Measurements from ENCODE around the gene SLC4A3.
A peak's percentile ranks its signal among the peaks of the same experiment; 100 is the strongest.

SLC4A3 gene

DNA sequence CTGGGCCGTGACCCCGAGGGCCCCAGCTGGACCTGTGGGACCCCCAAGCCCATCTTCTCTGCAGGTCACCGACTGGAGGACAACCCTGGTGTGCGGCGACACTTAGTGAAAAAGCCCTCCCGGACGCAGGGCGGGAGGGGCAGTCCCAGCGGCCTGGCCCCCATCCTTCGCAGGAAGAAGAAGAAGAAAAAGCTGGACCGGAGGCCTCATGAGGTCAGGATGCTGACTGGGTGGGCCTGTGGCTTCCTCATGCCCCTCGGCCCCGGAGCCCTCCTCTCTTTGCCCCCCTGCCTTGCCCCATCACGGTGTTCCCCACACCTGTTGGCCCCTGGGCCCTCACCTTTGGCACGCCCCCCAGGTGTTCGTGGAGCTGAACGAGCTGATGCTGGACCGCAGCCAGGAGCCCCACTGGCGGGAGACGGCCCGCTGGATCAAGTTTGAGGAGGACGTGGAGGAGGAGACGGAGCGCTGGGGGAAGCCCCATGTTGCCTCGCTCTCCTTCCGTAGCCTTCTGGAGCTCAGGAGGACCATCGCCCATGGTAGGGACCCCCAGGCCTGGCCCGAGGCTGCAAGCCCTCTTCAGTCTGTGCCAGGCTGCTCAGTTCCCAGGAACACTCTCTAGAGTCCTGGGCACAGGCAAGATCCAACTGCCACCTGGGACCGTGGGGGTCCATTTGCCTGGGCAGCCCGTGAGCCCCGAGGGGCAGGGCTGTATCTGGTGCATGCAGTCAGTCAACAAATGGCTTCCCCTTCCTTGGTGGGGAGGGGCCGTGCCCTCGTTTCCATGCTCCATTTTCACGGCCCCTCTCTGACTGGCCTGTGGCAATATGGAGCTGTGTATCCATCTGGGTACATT, 4.7 kb downstream of the SLC4A3 start:
- DNase-seq (ENCODE audit: low spot score): no peak

DNA sequence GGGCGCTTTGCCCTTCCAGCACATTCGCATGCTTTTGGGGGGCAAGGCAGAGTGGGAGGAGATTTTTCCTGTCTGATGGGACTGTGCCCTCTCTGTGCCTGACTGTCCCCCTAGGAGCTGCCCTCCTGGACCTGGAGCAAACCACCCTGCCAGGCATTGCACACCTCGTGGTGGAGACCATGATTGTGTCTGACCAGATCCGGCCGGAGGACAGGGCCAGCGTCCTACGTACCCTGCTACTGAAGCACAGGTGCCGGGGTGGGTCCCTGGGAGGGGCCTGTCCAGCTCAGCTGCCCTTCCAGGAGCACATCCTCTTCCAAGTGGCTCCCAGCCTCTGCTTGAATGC, 5.3 kb downstream of the SLC4A3 start:
- no peak for DNase-seq (ENCODE audit: low spot score)

DNA sequence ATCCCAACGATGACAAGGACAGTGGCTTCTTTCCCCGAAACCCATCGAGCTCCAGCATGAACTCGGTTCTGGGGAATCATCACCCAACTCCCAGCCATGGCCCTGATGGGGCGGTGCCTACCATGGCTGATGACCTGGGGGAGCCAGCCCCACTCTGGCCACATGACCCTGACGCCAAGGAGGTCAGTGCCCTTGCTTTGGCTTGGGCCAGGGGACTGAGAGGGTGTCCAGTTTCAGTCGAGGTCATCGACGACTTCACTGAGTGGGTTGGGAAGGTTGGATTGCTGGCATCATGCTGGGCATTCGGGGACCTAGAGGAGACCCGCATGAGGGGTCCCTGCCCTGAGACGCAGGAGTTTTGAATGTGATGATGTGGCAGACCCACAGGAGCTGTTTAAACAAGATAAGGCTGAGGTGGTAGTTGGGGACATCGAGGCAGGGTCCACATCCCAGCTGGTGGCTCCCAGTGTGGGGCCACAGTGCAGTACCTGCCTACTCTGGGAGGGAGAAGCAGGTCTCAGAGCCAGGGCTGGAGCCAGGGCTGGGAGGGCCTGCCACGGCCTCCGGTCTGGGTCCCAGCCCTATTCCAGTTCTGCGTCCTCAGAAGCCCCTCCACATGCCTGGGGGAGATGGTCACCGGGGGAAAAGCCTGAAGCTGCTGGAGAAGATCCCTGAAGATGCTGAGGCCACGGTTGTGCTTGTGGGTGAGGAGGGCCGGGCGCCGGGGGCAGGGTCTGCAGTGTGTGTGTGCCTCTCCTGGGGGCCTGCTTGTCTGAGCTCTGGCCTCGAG, 6.0 kb downstream of the SLC4A3 start:
- DNase-seq (ENCODE audit: low spot score): no peak

DNA sequence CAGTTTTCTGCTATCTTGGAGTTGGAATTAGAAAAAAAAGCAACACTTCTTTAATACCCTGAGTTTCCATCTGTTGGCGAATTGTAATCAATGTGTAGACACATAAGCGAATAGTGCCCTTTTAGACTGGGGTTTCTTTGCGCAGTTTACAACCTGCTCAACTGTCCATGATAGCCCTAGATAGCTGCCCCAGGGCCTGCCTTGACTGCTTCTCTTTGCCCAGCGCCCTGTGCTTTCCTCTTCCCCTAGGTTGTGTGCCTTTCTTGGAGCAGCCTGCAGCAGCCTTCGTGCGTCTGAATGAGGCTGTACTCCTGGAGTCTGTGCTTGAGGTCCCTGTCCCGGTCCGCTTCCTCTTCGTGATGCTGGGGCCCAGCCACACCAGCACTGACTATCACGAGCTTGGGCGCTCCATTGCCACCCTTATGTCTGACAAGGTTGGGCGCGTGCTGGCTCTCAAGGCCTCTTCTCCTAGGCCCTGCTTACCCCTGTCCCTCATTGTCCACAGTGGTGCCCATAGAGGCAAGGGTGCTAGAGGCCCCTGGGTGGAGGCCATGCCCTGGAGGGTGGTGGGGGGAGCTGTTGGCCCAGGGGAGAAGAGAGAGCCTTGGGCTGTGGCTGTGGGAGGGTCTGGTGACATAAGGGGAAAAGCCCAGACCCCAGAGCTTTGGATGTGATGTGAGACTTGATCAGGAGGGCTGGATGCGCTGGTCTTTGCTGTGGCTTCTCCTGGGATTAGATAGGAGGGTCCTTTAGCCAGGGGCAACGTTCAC, 6.9 kb downstream of the SLC4A3 start:
- DNase-seq (ENCODE audit: low spot score): no peak

DNA sequence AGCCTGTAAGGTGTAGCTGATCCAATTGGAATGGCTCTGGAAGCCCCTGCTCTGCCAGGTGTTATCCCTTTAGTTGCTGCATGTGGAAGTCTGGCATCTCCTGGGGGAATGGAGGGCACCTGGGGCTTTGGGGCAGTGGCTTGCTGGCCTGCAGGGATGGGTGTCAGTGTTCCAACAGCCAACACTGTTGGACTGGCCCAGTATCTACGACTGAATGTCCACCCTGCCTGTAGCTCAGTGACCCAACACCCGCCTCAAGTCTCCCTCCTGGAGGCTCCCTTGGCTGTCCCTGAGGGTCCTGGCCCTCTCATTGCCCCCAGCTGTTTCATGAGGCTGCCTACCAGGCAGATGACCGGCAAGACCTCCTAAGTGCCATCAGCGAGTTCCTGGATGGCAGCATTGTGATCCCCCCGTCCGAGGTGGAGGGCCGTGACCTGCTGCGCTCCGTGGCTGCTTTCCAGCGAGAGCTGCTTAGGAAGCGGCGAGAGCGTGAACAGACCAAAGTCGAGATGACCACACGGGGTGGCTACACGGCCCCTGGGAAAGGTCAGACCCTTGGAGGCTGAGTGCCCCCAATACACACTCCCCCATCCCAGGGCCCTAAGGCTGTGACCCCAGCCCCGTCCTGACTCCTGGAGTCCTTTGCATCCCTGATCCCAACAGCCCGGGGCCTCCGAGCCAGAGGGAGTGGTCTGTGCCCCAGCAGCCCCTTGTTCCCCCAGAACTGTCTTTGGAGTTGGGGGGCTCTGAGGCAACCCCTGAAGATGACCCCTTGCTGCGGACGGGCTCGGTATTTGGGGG, 7.7 kb downstream of the SLC4A3 start:
- no peak for DNase-seq (ENCODE audit: low spot score)

DNA sequence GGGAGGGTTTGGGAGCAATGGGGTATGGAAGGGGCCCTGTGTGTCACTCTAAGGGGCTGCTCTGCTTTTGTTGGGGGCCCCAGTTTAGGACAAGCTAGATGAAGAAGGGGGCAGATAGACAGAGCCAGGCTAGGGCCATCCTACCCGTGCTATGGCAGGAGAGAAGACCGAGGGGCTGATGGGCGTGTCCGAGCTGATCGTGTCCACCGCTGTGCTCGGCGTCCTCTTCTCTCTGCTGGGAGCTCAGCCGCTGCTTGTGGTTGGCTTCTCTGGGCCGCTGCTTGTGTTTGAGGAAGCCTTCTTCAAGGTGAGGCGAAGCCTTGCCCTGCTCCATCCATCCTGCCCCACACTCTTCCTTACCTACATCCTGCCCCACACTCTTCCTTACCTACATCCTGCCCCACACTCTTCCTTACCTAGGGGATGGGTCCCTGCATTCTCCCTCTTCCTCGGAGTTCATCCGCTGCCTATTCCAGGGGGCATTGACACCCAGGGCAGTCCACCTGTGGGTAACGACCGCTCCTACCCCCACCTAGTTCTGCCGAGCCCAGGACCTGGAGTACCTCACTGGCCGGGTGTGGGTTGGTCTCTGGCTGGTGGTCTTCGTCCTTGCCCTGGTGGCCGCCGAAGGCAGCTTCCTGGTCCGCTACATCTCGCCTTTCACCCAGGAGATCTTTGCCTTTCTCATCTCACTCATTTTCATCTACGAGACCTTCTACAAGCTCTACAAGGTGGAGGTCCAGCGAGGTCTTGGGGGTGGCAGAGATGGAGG, 8.9 kb downstream of the SLC4A3 start:
- no peak for DNase-seq (ENCODE audit: low spot score)

DNA sequence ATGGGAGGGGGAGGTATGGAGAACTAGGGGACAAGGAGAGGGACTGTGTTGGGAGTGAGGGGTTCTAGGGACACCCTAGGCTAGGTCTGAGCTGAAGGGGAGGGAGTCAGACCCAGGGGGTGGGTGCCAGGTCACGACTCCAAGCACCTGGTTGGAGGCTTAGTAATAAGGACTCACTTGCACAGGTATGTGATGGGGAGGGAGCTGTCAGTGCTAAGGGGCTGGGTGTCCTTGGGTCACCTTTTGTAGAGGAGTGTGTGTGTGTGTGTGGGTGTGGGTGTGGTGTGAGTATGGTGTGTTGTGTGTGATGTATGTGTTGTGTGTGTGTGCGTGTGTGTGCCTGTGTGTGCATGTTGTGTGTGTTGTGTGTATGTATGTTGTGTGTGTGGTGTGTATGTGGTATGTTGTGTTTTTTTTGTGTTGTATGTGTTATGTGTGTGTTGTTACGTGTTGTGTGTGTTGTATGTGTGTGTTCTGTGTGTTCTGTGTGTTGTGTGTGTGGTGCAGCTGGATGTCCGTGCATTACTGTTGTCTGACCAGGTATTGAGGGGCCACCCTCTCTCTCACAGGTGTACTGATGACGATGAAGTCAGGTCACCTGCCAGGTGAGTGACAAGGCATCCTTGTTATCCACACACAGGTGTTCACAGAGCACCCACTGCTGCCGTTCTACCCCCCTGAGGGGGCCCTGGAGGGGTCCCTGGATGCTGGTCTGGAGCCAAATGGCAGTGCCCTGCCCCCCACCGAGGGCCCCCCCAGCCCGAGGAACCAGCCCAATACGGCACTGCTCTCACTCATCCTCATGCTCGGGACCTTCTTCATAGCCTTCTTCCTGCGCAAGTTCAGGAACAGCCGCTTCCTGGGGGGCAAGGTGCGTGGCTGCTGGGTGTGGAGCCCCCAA, 9.8 kb downstream of the SLC4A3 start:
- no peak for DNase-seq (ENCODE audit: low spot score)

DNA sequence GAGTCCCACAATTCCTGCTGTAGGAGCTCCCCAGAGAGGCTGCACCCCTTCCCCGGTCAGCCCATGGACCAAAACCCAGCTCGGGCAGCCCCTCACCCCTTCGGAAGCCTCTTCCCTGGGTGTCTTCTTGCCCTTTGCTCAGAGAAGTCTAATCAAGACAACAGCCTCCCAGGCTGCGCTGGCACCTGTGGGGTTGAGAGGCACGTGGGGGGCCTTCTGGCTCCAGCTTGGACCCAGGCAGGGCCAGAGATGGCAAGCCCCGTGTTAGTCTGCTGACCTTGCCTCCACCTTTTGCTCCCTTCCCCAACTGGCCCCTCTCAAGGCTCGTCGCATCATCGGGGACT, 10.4 kb downstream of the SLC4A3 start:
- DNase-seq (ENCODE audit: low spot score): no peak

DNA sequence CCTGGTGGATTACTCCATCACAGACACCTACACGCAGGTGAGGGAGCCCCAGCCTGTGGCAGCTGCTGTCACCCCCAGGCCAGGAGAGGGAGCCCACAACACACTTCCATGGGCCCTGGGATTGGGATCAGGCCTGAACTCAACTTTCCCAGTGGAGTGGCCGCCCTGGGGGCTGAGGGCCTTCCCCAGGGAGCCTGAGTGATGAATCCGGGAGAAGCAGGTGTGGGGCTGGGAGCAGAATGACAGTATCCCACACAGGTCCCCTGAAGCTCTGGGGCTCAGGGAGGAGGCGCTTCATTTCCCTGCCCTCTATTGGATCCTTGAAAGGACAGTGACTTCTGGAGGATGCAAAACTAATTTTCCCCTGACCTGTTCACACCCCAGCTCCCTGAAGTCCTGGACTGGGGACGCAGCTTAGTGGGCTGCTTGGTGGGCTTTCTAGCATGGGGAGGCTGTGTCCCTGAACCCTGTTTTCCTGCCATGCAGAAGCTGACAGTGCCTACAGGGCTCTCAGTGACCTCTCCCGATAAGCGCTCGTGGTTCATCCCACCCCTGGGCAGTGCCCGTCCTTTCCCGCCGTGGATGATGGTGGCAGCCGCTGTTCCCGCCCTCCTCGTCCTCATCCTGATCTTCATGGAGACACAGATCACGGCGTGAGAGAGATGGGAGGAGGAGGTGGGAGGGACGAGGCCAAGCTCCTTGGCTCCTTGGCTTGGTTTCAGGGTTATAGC, 11.0 kb downstream of the SLC4A3 start:
- DNase-seq (ENCODE audit: low spot score): no peak

DNA sequence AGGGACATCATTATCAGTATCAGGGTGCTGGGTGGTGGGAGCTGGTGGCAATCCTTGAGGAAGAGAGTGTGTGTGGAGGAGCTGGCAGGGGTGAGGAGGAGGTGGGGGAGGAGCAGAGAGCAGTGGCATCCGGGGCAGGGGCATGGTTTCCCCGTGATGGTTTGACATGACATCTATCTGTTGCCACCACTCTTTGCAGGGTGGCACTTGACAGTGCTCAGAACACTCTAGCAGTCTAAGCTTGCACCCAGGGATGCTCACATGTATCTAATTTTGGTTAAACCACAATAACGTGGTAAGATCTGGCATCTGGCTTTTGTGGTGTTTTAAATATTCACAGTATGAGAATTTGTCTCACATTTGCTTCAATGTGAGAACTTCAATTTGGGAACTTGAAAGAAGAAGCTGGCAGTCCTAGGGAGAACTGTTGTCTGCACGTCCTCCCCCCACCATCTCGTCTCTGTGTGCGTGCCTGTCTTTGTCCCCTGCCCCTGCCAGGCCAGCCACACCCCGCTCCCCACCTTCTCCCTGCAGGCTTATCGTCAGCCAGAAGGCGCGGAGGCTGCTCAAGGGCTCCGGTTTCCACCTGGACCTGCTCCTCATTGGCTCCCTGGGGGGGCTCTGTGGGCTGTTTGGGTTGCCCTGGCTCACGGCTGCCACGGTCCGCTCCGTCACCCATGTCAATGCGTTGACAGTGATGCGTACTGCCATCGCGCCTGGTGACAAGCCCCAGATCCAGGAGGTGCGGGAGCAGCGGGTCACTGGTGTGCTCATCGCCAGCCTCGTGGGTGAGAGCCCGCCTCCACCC, 11.7 kb downstream of the SLC4A3 start:
- no peak for DNase-seq (ENCODE audit: low spot score)

DNA sequence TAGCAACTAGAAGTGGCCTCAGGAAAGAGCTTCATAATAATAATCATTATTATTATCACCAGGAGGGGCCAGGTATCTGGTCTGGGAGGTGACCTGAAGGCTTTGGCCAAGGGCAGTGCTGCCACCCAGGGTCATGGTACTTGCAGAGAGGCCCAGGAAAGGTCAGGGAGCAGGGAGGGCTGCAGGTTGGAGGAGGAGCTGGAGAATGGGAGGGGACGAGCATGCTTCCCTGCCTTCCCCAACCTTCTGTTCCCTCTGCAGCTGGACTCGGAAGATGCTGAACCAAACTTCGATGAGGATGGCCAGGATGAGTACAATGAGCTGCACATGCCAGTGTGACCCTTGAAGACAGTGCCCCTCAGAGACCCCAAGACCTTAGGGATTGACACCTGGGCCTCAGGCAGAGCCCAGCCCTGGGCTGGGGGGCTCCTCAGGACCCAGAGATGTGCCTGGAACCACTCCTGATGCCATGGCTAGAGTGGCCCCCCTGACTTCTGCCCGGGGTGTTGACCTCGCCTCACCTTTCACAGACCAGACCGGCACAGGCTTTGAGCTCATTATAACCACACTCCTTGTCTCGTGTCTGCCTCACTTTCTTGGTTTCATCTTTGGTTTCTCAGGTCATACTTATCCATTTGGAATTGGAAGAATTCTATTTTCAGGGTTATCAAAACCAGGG, 14.1 kb downstream of the SLC4A3 start:
- DNase-seq (ENCODE audit: low spot score): no peak

DNA sequence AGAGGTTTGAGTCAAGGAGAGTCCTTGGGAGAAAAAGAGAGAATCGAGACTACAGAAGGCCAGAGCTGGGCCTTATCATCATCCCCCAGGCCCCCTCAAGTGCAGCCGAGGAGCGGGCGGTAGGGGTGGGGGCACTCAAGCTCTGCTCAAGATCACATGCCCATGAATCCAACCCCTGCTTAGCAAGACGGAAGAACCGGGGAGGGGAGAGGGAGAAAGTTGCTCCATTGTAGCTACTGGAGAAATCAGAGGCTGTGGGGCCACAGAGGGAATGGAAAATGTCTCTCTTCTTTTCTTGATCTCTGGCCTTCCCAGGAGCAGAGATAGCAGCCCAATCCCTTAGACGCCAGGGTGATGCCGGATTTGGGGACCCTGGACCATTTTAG, 14.6 kb downstream of the SLC4A3 start:
- no peak for DNase-seq (ENCODE audit: low spot score)

DNA sequence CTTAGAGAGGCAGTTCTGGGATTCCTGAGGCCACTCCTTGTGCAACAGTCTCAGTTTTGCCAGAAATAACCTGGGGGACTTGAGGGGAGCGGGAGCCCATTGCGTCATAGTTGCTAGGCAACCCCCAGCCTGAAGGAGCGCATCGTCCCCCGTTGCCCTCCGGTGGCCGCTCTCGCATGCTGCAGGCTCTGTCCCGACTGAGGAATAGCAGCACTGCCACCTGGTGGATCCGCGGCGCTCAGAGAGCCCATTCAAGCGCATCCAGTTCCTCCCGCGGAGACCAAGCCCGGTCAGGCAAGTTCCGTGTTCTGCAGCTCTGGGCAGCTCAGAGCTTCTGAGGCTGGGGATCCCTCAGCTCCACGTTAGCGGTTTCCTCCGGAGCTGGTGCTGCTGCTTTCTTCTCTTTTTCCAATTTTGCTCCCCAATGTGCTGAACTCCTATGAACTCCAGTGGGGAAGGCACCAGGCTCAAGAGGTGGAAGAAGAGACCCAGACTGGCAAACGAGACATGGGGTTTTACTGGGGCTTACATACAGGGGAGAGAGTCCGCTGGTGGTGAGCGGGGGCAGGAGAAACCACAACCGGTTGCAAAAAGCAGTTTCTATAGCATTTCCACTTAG, 15.1 kb downstream of the SLC4A3 start:
- peak; percentile 86 for DNase-seq (ENCODE audit: low spot score)

DNA sequence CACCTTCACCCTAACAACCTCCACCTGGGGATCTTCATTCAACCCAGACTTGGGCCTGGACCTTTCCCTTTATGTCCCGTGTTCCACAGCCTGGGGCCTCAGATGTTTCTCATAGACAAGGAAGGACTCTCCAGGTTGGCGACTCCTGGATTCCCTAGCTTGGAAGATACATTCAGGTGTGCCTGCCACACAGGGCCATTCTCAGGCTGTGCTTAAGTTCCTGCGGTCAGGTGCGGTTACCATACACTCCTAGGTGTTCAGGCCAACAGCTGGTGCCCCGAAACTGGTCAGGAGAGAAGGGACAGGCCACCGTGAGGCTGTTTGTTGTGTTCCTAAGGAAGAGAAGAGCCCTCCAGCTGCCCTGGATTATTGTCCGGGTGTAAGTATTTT, 15.6 kb downstream of the SLC4A3 start:
- DNase-seq (ENCODE audit: low spot score): no peak

DNA sequence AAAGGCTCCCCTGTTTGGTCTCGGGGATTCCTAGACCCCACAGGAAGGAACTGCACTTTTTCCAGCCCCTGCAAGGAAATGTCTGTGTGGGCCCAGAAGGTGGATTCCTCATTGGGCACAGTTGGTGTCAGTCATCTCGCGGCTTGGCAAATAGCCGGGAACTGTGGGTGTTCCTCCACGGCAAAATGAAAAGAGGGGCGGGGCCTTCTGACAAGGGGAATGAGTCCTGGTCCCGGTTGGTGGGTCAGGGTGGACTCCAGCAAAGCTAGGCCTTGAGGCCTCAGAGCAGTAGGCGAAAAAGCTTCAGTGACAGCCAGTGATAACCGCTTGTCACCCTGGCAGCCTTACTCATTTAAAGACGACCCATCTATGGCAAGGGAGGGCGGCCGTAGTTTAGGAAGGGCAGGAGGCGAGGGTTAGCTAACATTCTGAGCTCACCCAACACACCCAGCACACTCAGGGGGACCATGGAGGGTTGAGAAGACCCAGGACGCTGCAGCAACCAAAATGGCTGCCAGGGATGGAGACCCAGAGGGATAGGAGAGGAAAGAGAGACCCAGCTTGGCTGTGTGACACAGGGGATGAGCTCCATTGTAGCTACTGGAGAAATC, 16.5 kb downstream of the SLC4A3 start:
- no peak for DNase-seq (ENCODE audit: low spot score)

DNA sequence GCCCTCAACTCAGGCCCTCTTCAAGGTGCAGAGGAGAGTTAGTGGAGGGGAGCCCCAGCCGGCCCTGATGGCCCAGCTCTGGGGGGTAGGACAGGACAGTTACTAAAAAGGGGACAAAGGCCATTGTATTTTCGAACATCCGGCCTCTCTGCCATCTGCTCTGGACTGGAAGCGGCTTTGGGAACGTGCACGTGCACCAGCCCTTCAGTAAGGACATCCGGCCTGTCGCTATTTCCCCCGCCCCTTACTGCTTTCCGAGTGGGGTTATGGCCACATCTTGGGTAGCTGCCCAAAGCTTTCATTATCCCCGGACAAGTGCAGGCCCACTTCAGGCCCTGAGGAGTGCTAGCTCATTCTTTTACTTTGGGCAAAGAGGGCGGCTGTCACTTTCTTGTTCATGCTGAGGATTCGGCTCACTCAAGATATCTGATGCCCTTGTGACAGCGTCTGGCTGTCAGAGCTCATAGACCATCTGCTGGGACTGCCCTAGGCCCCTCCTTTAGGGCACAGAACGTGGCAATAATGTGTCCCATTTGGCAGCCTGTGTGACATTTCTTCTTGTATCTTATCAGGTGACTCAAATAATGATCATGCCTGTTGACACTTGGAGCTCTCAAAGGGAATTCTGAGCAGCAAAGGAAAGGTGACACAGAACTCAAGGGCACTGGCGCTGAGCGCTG, 17.5 kb downstream of the SLC4A3 start:
- no peak for DNase-seq (ENCODE audit: low spot score)

Measured in RKO (cell line).